Thyroid gland (tissue), 4 donors: Measurements from ENCODE around the gene SLC4A7.

Source experiments
- POLR2A ChIP-seq, 2 donors: fragments of 450-650 bp; IDR thresholded peaks; one replicate each; pipeline ENCODE4 v1.6.1; 2017; ENCODE audit warnings: antibody characterized with exemption in 2 of 2, mild to moderate bottlenecking in 2 of 2, moderate library complexity in 1 of 2
- TF ChIP-seq, protein P1 (sequence below), 6 experiments: fragments of 200-600 bp in 3 of 6; fragments of 450-650 bp in 3 of 6; sonication (generic) in 3 of 6; IDR thresholded peaks; one replicate each; pipeline ENCODE4 v1.5.1; 2016 to 2019; ENCODE audit warnings: antibody characterized with exemption in 6 of 6, mild to moderate bottlenecking in 2 of 6, inconsistent platforms in 1 of 6, moderate library complexity in 1 of 6

GRCh38 chr3:27458929-27459328 is 25.3 kb downstream of the SLC4A7 start:
- TF ChIP-seq, protein P1, sequence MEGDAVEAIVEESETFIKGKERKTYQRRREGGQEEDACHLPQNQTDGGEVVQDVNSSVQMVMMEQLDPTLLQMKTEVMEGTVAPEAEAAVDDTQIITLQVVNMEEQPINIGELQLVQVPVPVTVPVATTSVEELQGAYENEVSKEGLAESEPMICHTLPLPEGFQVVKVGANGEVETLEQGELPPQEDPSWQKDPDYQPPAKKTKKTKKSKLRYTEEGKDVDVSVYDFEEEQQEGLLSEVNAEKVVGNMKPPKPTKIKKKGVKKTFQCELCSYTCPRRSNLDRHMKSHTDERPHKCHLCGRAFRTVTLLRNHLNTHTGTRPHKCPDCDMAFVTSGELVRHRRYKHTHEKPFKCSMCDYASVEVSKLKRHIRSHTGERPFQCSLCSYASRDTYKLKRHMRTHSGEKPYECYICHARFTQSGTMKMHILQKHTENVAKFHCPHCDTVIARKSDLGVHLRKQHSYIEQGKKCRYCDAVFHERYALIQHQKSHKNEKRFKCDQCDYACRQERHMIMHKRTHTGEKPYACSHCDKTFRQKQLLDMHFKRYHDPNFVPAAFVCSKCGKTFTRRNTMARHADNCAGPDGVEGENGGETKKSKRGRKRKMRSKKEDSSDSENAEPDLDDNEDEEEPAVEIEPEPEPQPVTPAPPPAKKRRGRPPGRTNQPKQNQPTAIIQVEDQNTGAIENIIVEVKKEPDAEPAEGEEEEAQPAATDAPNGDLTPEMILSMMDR (IDR thresholded peaks at IDR 0.05) = no peak
- no peak for TF ChIP-seq POLR2A (IDR thresholded peaks at IDR 0.05)
